ENCODE data around the gene RNLS.
"Not testable (repeated sequence)": the region's sequence is repeated elsewhere in the genome, so short reads cannot be mapped to it uniquely, and the experiment has no call there.

DNA sequence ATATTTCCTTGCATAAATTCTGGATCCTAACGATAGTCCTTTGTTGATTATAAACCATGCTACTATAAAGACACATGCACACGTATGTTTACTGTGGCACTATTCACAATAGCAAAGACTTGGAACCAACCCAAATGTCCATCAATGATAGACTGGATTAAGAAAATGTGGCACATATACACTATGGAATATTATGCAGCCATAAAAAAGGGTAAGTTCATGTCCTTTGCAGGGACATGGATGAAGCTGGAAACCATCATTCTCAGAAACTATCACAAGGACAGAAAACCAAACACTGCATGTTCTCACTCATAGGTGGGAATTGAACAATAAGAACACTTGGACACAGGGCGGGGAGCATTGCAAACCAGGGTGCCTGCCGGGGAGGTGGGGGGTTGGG lies 306.2 kb downstream of the RNLS start:
- TF ChIP-seq POLR2A (IDR thresholded peaks at IDR 0.05): not testable (repeated sequence)
- TF ChIP-seq, protein P1, sequence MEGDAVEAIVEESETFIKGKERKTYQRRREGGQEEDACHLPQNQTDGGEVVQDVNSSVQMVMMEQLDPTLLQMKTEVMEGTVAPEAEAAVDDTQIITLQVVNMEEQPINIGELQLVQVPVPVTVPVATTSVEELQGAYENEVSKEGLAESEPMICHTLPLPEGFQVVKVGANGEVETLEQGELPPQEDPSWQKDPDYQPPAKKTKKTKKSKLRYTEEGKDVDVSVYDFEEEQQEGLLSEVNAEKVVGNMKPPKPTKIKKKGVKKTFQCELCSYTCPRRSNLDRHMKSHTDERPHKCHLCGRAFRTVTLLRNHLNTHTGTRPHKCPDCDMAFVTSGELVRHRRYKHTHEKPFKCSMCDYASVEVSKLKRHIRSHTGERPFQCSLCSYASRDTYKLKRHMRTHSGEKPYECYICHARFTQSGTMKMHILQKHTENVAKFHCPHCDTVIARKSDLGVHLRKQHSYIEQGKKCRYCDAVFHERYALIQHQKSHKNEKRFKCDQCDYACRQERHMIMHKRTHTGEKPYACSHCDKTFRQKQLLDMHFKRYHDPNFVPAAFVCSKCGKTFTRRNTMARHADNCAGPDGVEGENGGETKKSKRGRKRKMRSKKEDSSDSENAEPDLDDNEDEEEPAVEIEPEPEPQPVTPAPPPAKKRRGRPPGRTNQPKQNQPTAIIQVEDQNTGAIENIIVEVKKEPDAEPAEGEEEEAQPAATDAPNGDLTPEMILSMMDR (IDR thresholded peaks at IDR 0.05): not testable (repeated sequence)

Measured in testis (tissue), 2 donors.